K562 (cell line): ENCODE results near the gene SUFU. TPM values are rescaled to one million over a fixed set of nuclear protein-coding genes. Genes with fewer than 3 reads are reported as not detected.

Experiments used
- ATAC-seq: fragments of 200-7000 bp; cut with Tn5 transposase; 3 replicates; pipeline ENCODE4 v1.9.1; 2020; ENCODE audit warnings: moderate library complexity
- BruUV-seq: library from RNA; stranded (reverse); fragments of 400-500 nt; replicated peaks from 2 replicates; lab custom pipeline; 2021; lab: Mats Ljungman, UMichigan
- CTCF ChIA-PET: fragments of 300-600 bp; formaldehyde crosslinking; extraction: SDS; loops from one replicate; lab custom pipeline; 2021; ENCODE audit warnings: low intra/inter-chr PET ratio; lab: Yijun Ruan, JAX
- POLR2A ChIA-PET: fragments of 300-600, 350-650 bp; sonication (Branson Sonifier 250); formaldehyde crosslinking; extraction: SDS; loops from one replicate; lab custom pipeline; 2021; ENCODE audit warnings: antibody characterized with exemption, inconsistent platforms; lab: Yijun Ruan, JAX
- DNase-seq, 4 experiments: peaks; one replicate each; pipeline versions ENCODE4 v3.0.0 to v3.0.0-alpha.2; 2011 to 2018; ENCODE audit warnings: low spot score in 3 of 4, mixed read lengths in 3 of 4; ENCODE audit errors: extremely low read depth in 1 of 4
- FAIRE-seq: peaks from 2 replicates; lab custom pipeline; 2011; peaks lifted over from hg19 to GRCh38; lab: Jason Lieb, UNC
- H2AFZ ChIP-seq: 2 replicates; pipeline ENCODE4 v1.6.0; 2011; ENCODE audit warnings: low read depth, low read length, control low read depth, inconsistent platforms
- H3K27ac ChIP-seq: fragments of 200-600 bp; 3 replicates; pipeline ENCODE4 v1.8.0; 2011; ENCODE audit warnings: low read depth, mild to moderate bottlenecking, control low read depth, inconsistent platforms, low read length, moderate library complexity, mixed read lengths; ENCODE audit errors: extremely low read depth
- H3K27me3 ChIP-seq, 2 experiments: fragments of 300-600 bp in 1 of 2; 2 replicates in 1 of 2; 3 replicates in 1 of 2; pipeline versions ENCODE4 v1.6.0 to v1.8.0; 2011; ENCODE audit warnings: inconsistent platforms in 2 of 2, low read length in 2 of 2, mild to moderate bottlenecking in 1 of 2, mixed read lengths in 1 of 2, moderate library complexity in 1 of 2; ENCODE audit not compliant: control insufficient read depth in 2 of 2, insufficient read depth in 2 of 2
- H3K36me3 ChIP-seq: fragments of 300-600 bp; 3 replicates; pipeline ENCODE4 v1.8.0; 2011; ENCODE audit warnings: mild to moderate bottlenecking, low read length, inconsistent platforms; ENCODE audit not compliant: control insufficient read depth, insufficient read depth
- H3K4me1 ChIP-seq, 2 experiments: fragments of 200-600 bp in 1 of 2; replicated peaks in 1 of 2; 2 replicates in 1 of 2; 3 replicates in 1 of 2; pipeline versions ENCODE4 v1.5.1 to v1.8.0; 2011; ENCODE audit warnings: inconsistent platforms in 2 of 2, low read length in 2 of 2, mild to moderate bottlenecking in 1 of 2, mixed read lengths in 1 of 2, moderate library complexity in 1 of 2; ENCODE audit not compliant: control insufficient read depth in 2 of 2, insufficient read depth in 2 of 2
- H3K4me2 ChIP-seq: 2 replicates; pipeline ENCODE4 v1.6.1; 2011; ENCODE audit warnings: low read length, control low read depth, inconsistent platforms, mixed read lengths; ENCODE audit not compliant: insufficient read depth
- H3K4me3 ChIP-seq: fragments of 200-600 bp; sonication (generic), shearing (Covaris generic); 2 replicates; pipeline ENCODE4 v1.5.1; 2016; ENCODE audit warnings: control low read depth, inconsistent platforms
- H3K79me2 ChIP-seq: fragments of 200-600 bp; 3 replicates; pipeline ENCODE4 v1.8.0; 2011; ENCODE audit warnings: low read length, inconsistent platforms; ENCODE audit not compliant: control insufficient read depth, insufficient read depth
- H3K9ac ChIP-seq, 2 experiments: 2 replicates each; pipeline versions ENCODE4 v1.6.0 to v1.6.1; 2011; ENCODE audit warnings: low read depth in 2 of 2, low read length in 2 of 2, control low read depth in 1 of 2, inconsistent platforms in 1 of 2, mild to moderate bottlenecking in 1 of 2, mixed read lengths in 1 of 2; ENCODE audit not compliant: insufficient read depth in 1 of 2
- H3K9me1 ChIP-seq: one replicate; pipeline ENCODE4 v1.6.0; 2011; ENCODE audit warnings: inconsistent platforms, mild to moderate bottlenecking, low read length, moderate library complexity; ENCODE audit not compliant: control insufficient read depth, insufficient read depth
- H3K9me3 ChIP-seq: replicated peaks from 2 replicates; pipeline ENCODE4 v1.5.1; 2011; ENCODE audit warnings: low read depth, low read length, inconsistent platforms; ENCODE audit not compliant: control insufficient read depth, insufficient read depth
- H4K20me1 ChIP-seq: replicated peaks from 2 replicates; pipeline ENCODE4 v1.6.1; 2011; ENCODE audit warnings: low read length, inconsistent platforms, mixed read lengths; ENCODE audit not compliant: control insufficient read depth, insufficient read depth
- CREBBP ChIP-seq: IDR thresholded peaks from one replicate; pipeline ENCODE4 v1.6.1; 2012; ENCODE audit warnings: low read depth, mild to moderate bottlenecking, control low read depth, inconsistent platforms, low read length
- DPF2 ChIP-seq: fragments of 450-650 bp; IDR thresholded peaks from 2 replicates; pipeline ENCODE4 v1.6.1; 2016
- FOXP4 ChIP-seq: sonication (generic); formaldehyde crosslinking; IDR thresholded peaks from 2 replicates; pipeline ENCODE4 v1.8.0; 2022; ENCODE audit warnings: mild to moderate bottlenecking, missing genetic modification reagents, borderline replicate concordance
- MNT ChIP-seq, 2 experiments: fragments of 450-650 bp; conservative IDR thresholded peaks; 2 replicates each; pipeline ENCODE4 v1.6.1; 2017; ENCODE audit warnings: mild to moderate bottlenecking in 2 of 2, moderate library complexity in 2 of 2
- SFPQ ChIP-seq: fragments of 200-400 bp; formaldehyde crosslinking; IDR thresholded peaks from 2 replicates; pipeline ENCODE4 v1.6.1; 2017; ENCODE audit warnings: mild to moderate bottlenecking, low read depth, low read length, moderate library complexity
- SMAD2 ChIP-seq: fragments of 150-350 bp; IDR thresholded peaks from 2 replicates; pipeline ENCODE4 v1.6.1; 2014; ENCODE audit warnings: low read depth, mild to moderate bottlenecking, low read length
- SMAD4 ChIP-seq: fragments of 250-450 bp; sonication (Bioruptor Pico); conservative IDR thresholded peaks from 2 replicates; pipeline ENCODE4 v1.8.0; 2021; ENCODE audit warnings: inconsistent platforms, mild to moderate bottlenecking, moderate library complexity
- STAG1 ChIP-seq: sonication (generic); formaldehyde crosslinking; IDR thresholded peaks from 2 replicates; pipeline ENCODE4 v1.5.0; 2020; ENCODE audit warnings: missing genetic modification reagents, borderline replicate concordance
- TBL1XR1 ChIP-seq, 2 experiments: IDR thresholded peaks; 2 replicates each; pipeline ENCODE4 v1.6.1; 2012; ENCODE audit warnings: improper control_type of control experiment in 2 of 2, low read length in 2 of 2, mild to moderate bottlenecking in 1 of 2
- TCFL5 ChIP-seq: fragments of 250-450 bp; sonication (Bioruptor Pico); conservative IDR thresholded peaks from 2 replicates; pipeline ENCODE4 v1.6.1; 2021; ENCODE audit warnings: mild to moderate bottlenecking, moderate library complexity, matching md5 sums
- THAP12 ChIP-seq: fragments of 250-450 bp; sonication (Bioruptor Pico); IDR thresholded peaks from 2 replicates; pipeline ENCODE4 v1.9.0; 2021; ENCODE audit warnings: mild to moderate bottlenecking, inconsistent platforms
- ZFPM2 ChIP-seq: fragments of 250-450 bp; sonication (Bioruptor Pico); IDR thresholded peaks from 2 replicates; pipeline ENCODE4 v1.5.1; 2022; ENCODE audit warnings: mild to moderate bottlenecking
- WGBS: fragments of 100-300 bp; shearing (Covaris generic); methylation state at CpG from one replicate; pipeline ENCODE4 v1.1.6; 2016; ENCODE audit warnings: low coverage, mixed read lengths; ENCODE audit not compliant: insufficient coverage; ENCODE audit errors: missing lambda C conversion rate; 5-methylcytosine and 5-hydroxymethylcytosine counted together
- in situ Hi-C: fragments of 300-500 bp; cut with MboI; formaldehyde crosslinking; loops from 4 replicates; pipeline ENCODE4 v1.15.0; 2018; ENCODE audit warnings: inconsistent platforms, mixed read lengths
- intact Hi-C: fragments of 100-400 bp; cut with micrococcal nuclease; formaldehyde crosslinking; loops from 2 replicates; pipeline ENCODE4 v1.14.2; 2022
- polyA plus RNA-seq, 8 experiments: library from polyadenylated mRNA; depleted of rRNA in 4 of 8; stranded (reverse) in 5 of 8; unstranded in 3 of 8; fragments of >200 nt; fragmentation: Nextera tagmentation in 2 of 8; fragmentation: Illumina TruSeq in 1 of 8; extraction: Ambion mirVana in 2 of 8; extraction: Trizol in 1 of 8; gene quantifications; 2 replicates each; pipeline versions ENCODE4 v1.2.1 to v1.2.3, GENCODE V29; 2011 to 2014; ENCODE audit warnings: inconsistent platforms in 1 of 8, missing spikeins in 1 of 8
- total RNA-seq, 7 experiments: library from RNA; depleted of rRNA in 6 of 7; stranded (reverse); fragments of >200 nt in 6 of 7; fragmentation: Illumina TruSeq in 2 of 7; extraction: Trizol in 2 of 7; gene quantifications; 2 replicates each; pipeline versions ENCODE4 v1.2.1 to v1.2.3, GENCODE V29; 2011 to 2021; ENCODE audit warnings: low replicate concordance in 1 of 7

The SUFU gene
- total and polyA plus RNA-seq, 9 of the 15 experiments (the other 6 are each of a cell fraction or from before 2014, with no cell fraction given) = 0.59 to 6.3 (median 0.82) TPM

GRCh38 chr10:102502337-102503151, 1.2 kb upstream of the SUFU start, which contains the start of gene ACTR1A:
Gene ACTR1A (minus strand): TSS chr10:102502712. CDS start chr10:102502647, 65 bp downstream.
- Histone ChIP-seq H3K27ac (peak within 1 kb of the TSS; percentile 87), H3K27me3 (no peaks in the 10 kb centered on the region), H3K9me3 (no peaks in the 10 kb centered on the region), H2AFZ (peak within 1 kb of the TSS; percentile 99), H3K4me2 (peak within 1 kb of the TSS; percentile 95), H4K20me1 (no peaks in the 10 kb centered on the region), H3K9ac (peak within 1 kb of the TSS; percentile 90 to 93), H3K36me3 (peaks cover 11% of the 10 kb centered on the region), H3K4me3 (peak within 1 kb of the TSS; percentile 86), H3K9me1 (no peaks in the 10 kb centered on the region), H3K79me2 (peaks cover 66% of the 10 kb centered on the region), H3K4me1 (peaks cover 4 to 13% of the 10 kb centered on the region in 2 experiments; a peak in 4 of 5 replicates)
- WGBS = under 1% methylated on average over 27 of the region's 42 CpGs
- CTCF ChIA-PET = interaction anchor here (1.5 kb wide), 1 partner anchor 81 kb away, joined by 6 read pairs; no protein-coding TSS in a partner anchor
- ATAC-seq (peak; percentile 81), DNase-seq (peak; percentile 71 to 94 (median 78)), FAIRE-seq (peak; percentile 100)
- in situ Hi-C loops (loop anchor here (5.0 to 25.0 kb wide), 2 partner anchors 85 to 665 kb away; partner anchors contain the start of gene KCNIP2), intact Hi-C loops (loop anchor here (1.0 to 5.0 kb wide), 3 partner anchors 38 to 95 kb away; no protein-coding TSS in a partner anchor)
- BruUV-seq = no TSS peak
- POLR2A ChIA-PET = interaction anchor here (0.6 to 1.2 kb wide), 5 partner anchors 9 to 1384 kb away, joined by 3 to 5 read pairs (median 4); no protein-coding TSS in a partner anchor
- TF ChIP-seq SMAD4 (CRISPR knock-in tag) (no peak), THAP12 (CRISPR knock-in tag) (no peak), ZFPM2 (CRISPR knock-in tag) (no peak), SFPQ (no peak), SMAD2 (no peak), STAG1 (CRISPR knock-in tag) (no peak), TCFL5 (CRISPR knock-in tag) (no peak), FOXP4 (CRISPR knock-in tag) (no peak), DPF2 (no peak), CREBBP (no peak), TBL1XR1 (IDR thresholded peaks at IDR 0.05; ENCODE audit: low read length in 2 of 2) (peak in 1 of 2 experiments; percentile 34; a peak in 1 of 4 replicates), MNT (conservative IDR thresholded peaks at IDR 0.05) (peak; percentile 33 to 72; a peak in 1 of 4 replicates)
